ENCODE data around the gene GABBR2.
"Not testable (repeated sequence)": the region's sequence is repeated elsewhere in the genome, so short reads cannot be mapped to it uniquely, and the experiment has no call there.

Gene GABBR2

GRCh38 chr9:98687911-98688310 lies 20.8 kb downstream of the GABBR2 start:
- no peak for TF ChIP-seq CTCF (conservative IDR thresholded peaks at IDR 0.05; ENCODE audit: low read depth, low read length)
- DNase-seq (ENCODE audit: low read depth), result no peak
- no peak overlapping the region for H3K4me3 ChIP-seq (ENCODE audit: low read depth, low read length)

GRCh38 chr9:98686961-98687855 lies 21.5 kb downstream of the GABBR2 start:
- no peak for TF ChIP-seq CTCF (conservative IDR thresholded peaks at IDR 0.05; ENCODE audit: low read depth, low read length)
- no peak for DNase-seq (ENCODE audit: low read depth)
- H3K4me3 ChIP-seq (ENCODE audit: low read depth, low read length), result no peak overlapping the region

GRCh38 chr9:98684816-98685215 lies 23.9 kb downstream of the GABBR2 start:
- not testable (repeated sequence) for H3K4me3 ChIP-seq (ENCODE audit: low read depth, low read length); DNase-seq (ENCODE audit: low read depth)

- H3K4me3 ChIP-seq (ENCODE audit: low read depth, low read length), result no peak overlapping the region
- peak; percentile 75 for TF ChIP-seq CTCF (conservative IDR thresholded peaks at IDR 0.05; ENCODE audit: low read depth, low read length)
- DNase-seq (ENCODE audit: low read depth), result peak; percentile 26
These were observed 30.4 kb downstream of the GABBR2 start for GRCh38 chr9:98678244-98678842.

- TF ChIP-seq CTCF (conservative IDR thresholded peaks at IDR 0.05; ENCODE audit: low read depth, low read length), result no peak
- no peak overlapping the region for H3K4me3 ChIP-seq (ENCODE audit: low read depth, low read length)
- DNase-seq (ENCODE audit: low read depth), result no peak
These were observed 35.1 kb downstream of the GABBR2 start for GRCh38 chr9:98673681-98674080.

- no peak overlapping the region for H3K4me3 ChIP-seq (ENCODE audit: low read depth, low read length)
- TF ChIP-seq CTCF (conservative IDR thresholded peaks at IDR 0.05; ENCODE audit: low read depth, low read length), result no peak
- no peak for DNase-seq (ENCODE audit: low read depth)
These were observed 41.6 kb downstream of the GABBR2 start for GRCh38 chr9:98667005-98667640.

- DNase-seq (ENCODE audit: low read depth), result no peak
- H3K4me3 ChIP-seq (ENCODE audit: low read depth, low read length), result no peak overlapping the region
- TF ChIP-seq CTCF (conservative IDR thresholded peaks at IDR 0.05; ENCODE audit: low read depth, low read length), result no peak
These were observed 43.2 kb downstream of the GABBR2 start for GRCh38 chr9:98665501-98665900.
